Nephron (organoid): ENCODE measurements around the gene PRCD.

Experiments
- H3K27ac Mint-ChIP-seq, 3 experiments: 2 replicates each; pipeline ENCODE4 v1.8.0; 2020; ENCODE audit warnings: mixed read lengths in 3 of 3, mild to moderate bottlenecking in 2 of 3, moderate library complexity in 1 of 3
- H3K27me3 Mint-ChIP-seq: 2 replicates; pipeline ENCODE4 v1.8.0; 2021; ENCODE audit warnings: low read depth, mild to moderate bottlenecking, moderate library complexity, mixed read lengths
- H3K36me3 Mint-ChIP-seq: 2 replicates; pipeline ENCODE4 v1.8.0; 2020; ENCODE audit warnings: low read depth, mixed read lengths
- H3K4me1 Mint-ChIP-seq: 2 replicates; pipeline ENCODE4 v1.8.0; 2020; ENCODE audit warnings: mixed read lengths
- H3K4me3 Mint-ChIP-seq, 3 experiments: 2 replicates each; pipeline ENCODE4 v1.8.0; 2020; ENCODE audit warnings: mild to moderate bottlenecking in 3 of 3, mixed read lengths in 3 of 3, moderate library complexity in 2 of 3
- H3K9me3 Mint-ChIP-seq: 2 replicates; pipeline ENCODE4 v1.8.0; 2020; ENCODE audit warnings: mixed read lengths
- TF ChIP-seq, protein P1 (sequence below), 3 experiments: fragments of 200-600 bp; sonication (generic); IDR thresholded peaks; one replicate each; pipeline ENCODE4 v1.5.0; 2021; ENCODE audit warnings: antibody characterized with exemption in 3 of 3; ENCODE audit not compliant: unreplicated experiment in 3 of 3

The PRCD gene

DNA sequence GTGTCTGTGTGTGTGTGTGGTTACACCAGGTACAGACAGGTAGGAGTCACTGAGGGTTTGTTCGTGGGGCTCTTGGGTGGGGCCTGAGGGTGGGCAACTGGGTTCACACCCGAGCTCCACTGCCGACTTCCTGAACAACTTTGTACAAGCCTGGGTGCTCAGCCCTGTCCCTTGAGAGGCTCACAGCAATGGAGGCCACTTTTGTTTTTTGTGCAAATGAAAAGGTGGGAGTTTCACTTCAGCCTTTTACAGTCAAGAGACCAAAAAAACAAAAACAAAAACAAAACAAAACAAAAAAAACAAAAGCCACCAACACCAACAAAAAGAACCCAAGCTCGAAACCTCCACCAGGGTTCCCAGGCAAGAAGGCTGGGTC lies 41.0 kb upstream of the PRCD start:
- H3K27ac Mint-ChIP-seq: peak overlapping the region; percentile 61 to 94 (median 83)
- peaks cover 36% of the 10 kb centered on the region for H3K27me3 Mint-ChIP-seq
- no peaks in the 10 kb centered on the region for H3K36me3 Mint-ChIP-seq
- H3K9me3 Mint-ChIP-seq: no peaks in the 10 kb centered on the region
- peak overlapping the region; percentile 58 to 73 (median 63) for H3K4me3 Mint-ChIP-seq
- TF ChIP-seq, protein P1, sequence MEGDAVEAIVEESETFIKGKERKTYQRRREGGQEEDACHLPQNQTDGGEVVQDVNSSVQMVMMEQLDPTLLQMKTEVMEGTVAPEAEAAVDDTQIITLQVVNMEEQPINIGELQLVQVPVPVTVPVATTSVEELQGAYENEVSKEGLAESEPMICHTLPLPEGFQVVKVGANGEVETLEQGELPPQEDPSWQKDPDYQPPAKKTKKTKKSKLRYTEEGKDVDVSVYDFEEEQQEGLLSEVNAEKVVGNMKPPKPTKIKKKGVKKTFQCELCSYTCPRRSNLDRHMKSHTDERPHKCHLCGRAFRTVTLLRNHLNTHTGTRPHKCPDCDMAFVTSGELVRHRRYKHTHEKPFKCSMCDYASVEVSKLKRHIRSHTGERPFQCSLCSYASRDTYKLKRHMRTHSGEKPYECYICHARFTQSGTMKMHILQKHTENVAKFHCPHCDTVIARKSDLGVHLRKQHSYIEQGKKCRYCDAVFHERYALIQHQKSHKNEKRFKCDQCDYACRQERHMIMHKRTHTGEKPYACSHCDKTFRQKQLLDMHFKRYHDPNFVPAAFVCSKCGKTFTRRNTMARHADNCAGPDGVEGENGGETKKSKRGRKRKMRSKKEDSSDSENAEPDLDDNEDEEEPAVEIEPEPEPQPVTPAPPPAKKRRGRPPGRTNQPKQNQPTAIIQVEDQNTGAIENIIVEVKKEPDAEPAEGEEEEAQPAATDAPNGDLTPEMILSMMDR (IDR thresholded peaks at IDR 0.05; ENCODE audit: unreplicated experiment in 3 of 3): no peak
- peaks cover 25% of the 10 kb centered on the region for H3K4me1 Mint-ChIP-seq

DNA sequence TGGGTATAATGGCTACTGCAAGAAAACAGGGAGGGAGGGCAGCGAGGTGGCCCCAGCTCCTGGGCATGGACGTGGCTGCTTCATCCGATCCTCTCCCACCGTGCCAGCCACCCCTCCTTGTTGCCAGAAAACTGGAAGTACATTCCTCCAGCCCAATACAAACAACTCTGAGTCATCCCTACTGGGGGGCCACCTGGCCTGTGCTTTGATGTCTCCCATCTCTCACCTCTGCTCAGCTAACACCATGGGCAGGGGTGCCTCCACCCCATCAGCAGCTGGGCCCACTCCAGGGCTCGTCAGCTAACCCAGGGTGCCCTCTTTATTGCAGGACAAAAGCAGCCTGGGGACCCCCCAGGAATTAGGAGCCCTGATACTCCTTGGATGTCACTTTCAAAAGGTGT lies 40.6 kb upstream of the PRCD start:
- Mint-ChIP-seq H3K4me1 (peaks cover 25% of the 10 kb centered on the region), H3K27ac (no peak overlapping the region), H3K36me3 (no peaks in the 10 kb centered on the region), H3K27me3 (peaks cover 40% of the 10 kb centered on the region), H3K9me3 (no peaks in the 10 kb centered on the region), H3K4me3 (peak overlapping the region in 2 of 3 experiments; percentile 7 to 26)
- TF ChIP-seq, protein P1 (IDR thresholded peaks at IDR 0.05; ENCODE audit: unreplicated experiment in 3 of 3): no peak

DNA sequence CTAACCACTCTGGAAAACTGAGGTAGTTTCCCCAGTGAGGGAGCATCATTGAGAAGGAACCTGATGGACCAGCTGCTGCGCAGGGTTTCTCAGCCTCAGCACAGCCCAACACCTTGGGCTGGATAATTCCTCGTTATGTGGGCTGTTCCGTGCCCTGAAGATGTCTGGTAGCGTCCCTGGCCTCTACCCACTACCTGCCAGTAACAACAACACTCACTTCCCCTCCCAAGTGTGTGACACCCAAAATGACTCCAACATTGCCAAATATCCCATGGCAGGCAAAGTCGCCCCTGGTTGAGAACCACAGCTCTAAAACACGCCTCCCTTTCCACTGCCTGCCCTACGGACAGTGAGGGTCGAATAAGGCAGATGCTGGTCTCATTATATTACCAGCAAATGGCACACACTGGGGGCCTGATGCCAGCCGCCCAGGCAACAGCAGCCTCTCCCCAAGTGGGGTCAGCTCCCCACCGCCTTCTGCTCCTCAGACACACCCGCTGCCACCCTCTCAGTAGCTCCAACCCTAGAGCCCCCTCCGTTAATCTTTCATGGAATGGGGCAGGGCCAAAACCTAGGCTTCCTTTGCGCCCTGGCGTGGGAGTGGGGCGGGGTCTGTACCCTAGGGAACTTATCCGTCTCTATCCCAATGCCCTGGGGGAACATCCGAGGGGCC lies 39.6 kb upstream of the PRCD start:
- Mint-ChIP-seq H3K27ac (peak overlapping the region in 1 of 3 experiments; percentile 22), H3K9me3 (no peaks in the 10 kb centered on the region), H3K4me3 (peak overlapping the region; percentile 67 to 73 (median 72))

DNA sequence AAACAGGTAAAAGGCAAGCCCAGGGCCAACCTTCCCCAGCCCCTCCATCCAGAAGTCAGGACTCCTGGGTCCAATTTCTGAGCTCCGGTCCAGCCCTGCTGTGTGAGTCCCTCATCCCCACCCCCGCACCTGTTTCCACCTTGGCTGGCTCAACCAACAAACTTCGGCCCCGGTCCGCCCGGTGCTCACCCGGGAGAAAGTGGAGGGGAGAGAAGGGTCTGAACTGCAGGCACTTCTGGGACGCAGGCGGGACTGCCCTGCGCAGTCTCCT lies 39.2 kb upstream of the PRCD start:
- peak overlapping the region; percentile 67 to 73 (median 72) for H3K4me3 Mint-ChIP-seq

More for the DNA sequence above, 39.6 kb upstream of the PRCD start:
- Mint-ChIP-seq H3K4me1 (peaks cover 25% of the 10 kb centered on the region), H3K27me3 (peaks cover 40% of the 10 kb centered on the region), H3K36me3 (no peaks in the 10 kb centered on the region)
- TF ChIP-seq, protein P1 (IDR thresholded peaks at IDR 0.05; ENCODE audit: unreplicated experiment in 3 of 3): no peak

DNA sequence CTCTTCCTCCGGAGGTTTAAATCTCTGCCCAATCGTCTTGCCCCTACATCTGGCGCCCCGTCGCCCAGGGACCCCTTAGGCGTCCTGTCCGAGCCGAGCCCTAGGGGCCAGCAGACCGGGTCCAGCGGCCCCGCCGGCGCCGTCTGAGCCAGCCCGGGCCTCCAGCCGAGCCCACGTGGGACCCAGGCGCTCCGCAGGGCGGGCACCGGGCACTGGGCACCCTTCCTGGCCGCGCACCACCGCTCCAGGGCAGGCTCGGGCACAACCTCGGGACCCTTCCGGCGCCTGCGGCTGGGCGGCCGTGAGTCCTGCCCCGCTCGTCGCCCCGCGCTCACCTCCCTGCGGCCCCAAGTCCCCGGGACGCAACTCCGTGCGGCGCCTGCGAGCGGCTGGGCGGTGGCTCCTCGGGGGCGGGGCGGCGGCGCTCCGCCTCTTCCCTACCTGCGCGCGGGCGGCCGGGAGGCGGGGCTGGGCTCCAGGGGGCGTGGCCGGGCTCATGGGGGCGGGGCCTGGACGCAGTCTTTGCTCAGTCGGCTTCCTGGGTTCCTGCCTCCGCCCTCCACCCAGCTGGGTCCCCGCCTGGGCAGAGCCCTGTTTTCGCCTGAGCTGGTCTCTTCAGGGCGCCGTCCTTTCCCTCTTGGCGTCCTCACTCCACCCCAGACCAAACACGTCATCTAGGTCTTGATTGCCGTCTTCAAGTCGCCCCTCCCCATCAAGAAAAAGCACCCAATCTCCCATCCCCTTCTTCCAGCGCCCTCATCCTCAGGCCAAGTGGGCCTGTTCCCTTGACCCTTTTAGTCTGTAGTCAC lies 38.6 kb upstream of the PRCD start, which contains the start of gene RHBDF2:
TSS of gene RHBDF2 (minus strand) at position 406 of the 809 bp plus-strand sequence. CDS start 19,899 bp downstream, outside the sequence.
- Mint-ChIP-seq H3K27ac (peak within 1 kb of the TSS in 1 of 3 experiments; percentile 43), H3K4me1 (peaks cover 25% of the 10 kb centered on the region), H3K36me3 (no peaks in the 10 kb centered on the region), H3K4me3 (peak within 1 kb of the TSS; percentile 81 to 89 (median 84)), H3K9me3 (no peaks in the 10 kb centered on the region), H3K27me3 (peaks cover 40% of the 10 kb centered on the region)
- TF ChIP-seq, protein P1 (IDR thresholded peaks at IDR 0.05; ENCODE audit: unreplicated experiment in 3 of 3): no peak

More for the DNA sequence above, 39.2 kb upstream of the PRCD start:
- H3K27me3 Mint-ChIP-seq: peaks cover 40% of the 10 kb centered on the region
- H3K9me3 Mint-ChIP-seq: no peaks in the 10 kb centered on the region
- TF ChIP-seq, protein P1 (IDR thresholded peaks at IDR 0.05; ENCODE audit: unreplicated experiment in 3 of 3): no peak
- H3K36me3 Mint-ChIP-seq: no peaks in the 10 kb centered on the region
- H3K27ac Mint-ChIP-seq: no peak overlapping the region
- peaks cover 25% of the 10 kb centered on the region for H3K4me1 Mint-ChIP-seq
